K562 (cell line): ENCODE data around the gene HNRNPF. TPM values are rescaled to one million over a fixed set of nuclear protein-coding genes. Genes with fewer than 3 reads are reported as not detected.
A peak's percentile ranks its signal among the peaks of the same experiment; 100 is the strongest.

Source experiments
- HMG20A ChIP-seq: fragments of 450-650 bp; formaldehyde crosslinking; conservative IDR thresholded peaks from 2 replicates; pipeline ENCODE4 v1.4.0; 2020; ENCODE audit warnings: mild to moderate bottlenecking, mixed read lengths
- KDM2B ChIP-seq: fragments of 250-450 bp; sonication (Bioruptor Pico); IDR thresholded peaks from 2 replicates; pipeline ENCODE4 v1.8.0; 2021; ENCODE audit warnings: mild to moderate bottlenecking, moderate library complexity
- MEF2D ChIP-seq: conservative IDR thresholded peaks from 2 replicates; pipeline ENCODE4 v1.6.1; 2016; ENCODE audit warnings: low read depth, missing genetic modification characterization, missing compliant biosample characterization
- PHB2 ChIP-seq: fragments of 450-650 bp; IDR thresholded peaks from 2 replicates; pipeline ENCODE4 v1.6.1; 2017; ENCODE audit warnings: low read depth
- PHF21A ChIP-seq: fragments of 450-650 bp; IDR thresholded peaks from 2 replicates; pipeline ENCODE4 v1.6.1; 2017; ENCODE audit warnings: low read depth, borderline replicate concordance
- POLR3G ChIP-seq: IDR thresholded peaks from 2 replicates; pipeline ENCODE4 v1.6.1; 2011; ENCODE audit not compliant: insufficient read length, insufficient replicate concordance; ENCODE audit errors: extremely low read depth
- SIRT6 ChIP-seq: IDR thresholded peaks from one replicate; pipeline ENCODE4 v1.6.1; 2012; ENCODE audit warnings: low read depth, mild to moderate bottlenecking, control low read depth, inconsistent platforms, low read length, moderate library complexity
- SREBF2 ChIP-seq: sonication (generic); formaldehyde crosslinking; IDR thresholded peaks from 2 replicates; pipeline ENCODE4 v1.4.0; 2020; ENCODE audit warnings: mild to moderate bottlenecking, missing genetic modification reagents
- TCF7L2 ChIP-seq: fragments of 150-350 bp; IDR thresholded peaks from 2 replicates; pipeline ENCODE4 v1.6.1; 2016; ENCODE audit warnings: low read depth, mild to moderate bottlenecking, low read length, moderate library complexity
- WHSC1 ChIP-seq: IDR thresholded peaks from one replicate; pipeline ENCODE4 v1.6.1; 2012; ENCODE audit warnings: low read length, control low read depth, inconsistent platforms
- XRCC4 ChIP-seq: IDR thresholded peaks from one replicate; pipeline ENCODE4 v1.6.1; 2011; ENCODE audit not compliant: insufficient read depth, insufficient read length; ENCODE audit errors: extremely low read depth
- ZBTB1 ChIP-seq: sonication (generic); formaldehyde crosslinking; IDR thresholded peaks from 2 replicates; pipeline ENCODE4 v1.8.1; 2023; ENCODE audit warnings: missing genetic modification reagents, low read depth, mild to moderate bottlenecking, borderline replicate concordance
- ZBTB17 ChIP-seq: fragments of 450-650 bp; formaldehyde crosslinking; IDR thresholded peaks from 2 replicates; pipeline ENCODE4 v1.4.0; 2020; ENCODE audit warnings: mild to moderate bottlenecking
- ZC3H8 ChIP-seq: fragments of 450-650 bp; IDR thresholded peaks from 2 replicates; pipeline ENCODE4 v1.6.1; 2017
- ZFX ChIP-seq: sonication (generic); formaldehyde crosslinking; IDR thresholded peaks from 2 replicates; pipeline ENCODE4 v1.8.0; 2022; ENCODE audit warnings: mild to moderate bottlenecking, missing genetic modification reagents, moderate library complexity
- ZNF583 ChIP-seq: fragments of 250-450 bp; sonication (Bioruptor Pico); IDR thresholded peaks from 2 replicates; pipeline ENCODE4 v1.4.0; 2020
- ZNF766 ChIP-seq: fragments of 200-800 bp; sonication (Bioruptor generic); conservative IDR thresholded peaks from 2 replicates; pipeline ENCODE4 v1.6.1; 2016; ENCODE audit warnings: missing genetic modification characterization, missing compliant biosample characterization
- polyA plus RNA-seq, 8 experiments: library from polyadenylated mRNA; depleted of rRNA in 4 of 8; stranded (reverse) in 5 of 8; unstranded in 3 of 8; fragments of >200 nt; fragmentation: Nextera tagmentation in 2 of 8; fragmentation: Illumina TruSeq in 1 of 8; extraction: Ambion mirVana in 2 of 8; extraction: Trizol in 1 of 8; gene quantifications; 2 replicates each; pipeline versions ENCODE4 v1.2.1 to v1.2.3, GENCODE V29; 2011 to 2014; ENCODE audit warnings: inconsistent platforms in 1 of 8, missing spikeins in 1 of 8
- total RNA-seq, 7 experiments: library from RNA; depleted of rRNA in 6 of 7; stranded (reverse); fragments of >200 nt in 6 of 7; fragmentation: Illumina TruSeq in 2 of 7; extraction: Trizol in 2 of 7; gene quantifications; 2 replicates each; pipeline versions ENCODE4 v1.2.1 to v1.2.3, GENCODE V29; 2011 to 2021; ENCODE audit warnings: low replicate concordance in 1 of 7
- TF ChIP-seq, protein P1 (sequence below): fragments of 250-450 bp; sonication (Bioruptor Pico); IDR thresholded peaks from 2 replicates; pipeline ENCODE4 v1.5.1; 2021; ENCODE audit warnings: mild to moderate bottlenecking
- TF ChIP-seq, protein P2 (sequence below): sonication (generic); formaldehyde crosslinking; IDR thresholded peaks from 2 replicates; pipeline ENCODE4 v1.8.0; 2022; ENCODE audit warnings: mild to moderate bottlenecking, low read depth, missing genetic modification reagents
- TF ChIP-seq, protein P3 (sequence below), 2 experiments: fragments of 150-350 bp in 1 of 2; IDR thresholded peaks; 2 replicates each; pipeline ENCODE4 v1.6.1; 2012 to 2016; ENCODE audit warnings: low read depth in 2 of 2, low read length in 2 of 2, mild to moderate bottlenecking in 1 of 2, moderate library complexity in 1 of 2
- TF ChIP-seq, protein P4 (sequence below): fragments of 450-650 bp; formaldehyde crosslinking; IDR thresholded peaks from 2 replicates; pipeline ENCODE4 v1.4.0; 2020; ENCODE audit warnings: mild to moderate bottlenecking, moderate library complexity

HNRNPF gene
- total and polyA plus RNA-seq, 9 of the 15 experiments (the other 6 are each of a cell fraction or from before 2014, with no cell fraction given) = 192 to 489 (median 416) TPM

DNA sequence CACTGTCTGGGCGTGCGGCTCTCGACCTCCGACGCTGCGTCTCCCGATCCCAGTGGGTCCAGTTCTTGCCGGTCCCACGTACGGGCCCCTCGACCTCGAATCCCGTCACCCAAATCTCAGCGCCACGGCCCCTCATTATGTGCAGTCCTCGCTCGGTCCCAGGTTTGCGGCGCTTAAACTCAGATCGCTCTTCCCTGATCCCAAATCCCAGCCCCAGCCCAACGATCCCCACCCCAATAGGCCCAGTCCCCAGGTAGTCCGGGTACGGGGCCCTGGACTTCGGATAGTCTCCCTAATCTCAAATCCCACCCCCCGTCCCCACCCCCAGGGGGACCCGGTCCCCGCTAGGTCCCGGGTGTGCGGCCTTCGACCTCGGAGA lies 666 bp downstream of the HNRNPF start (continued):
- TF ChIP-seq WHSC1 (no peak), ZBTB1 (no peak), POLR3G (no peak), PHB2 (no peak), XRCC4 (no peak), SREBF2 (no peak), ZC3H8 (no peak), KDM2B (CRISPR knock-in tag) (peak; percentile 65; the same call in 1 of the 2 replicates), ZFX (CRISPR knock-in tag) (no peak), ZNF583 (CRISPR knock-in tag) (no peak), PHF21A (no peak; the same call in none of the 2 replicates), ZNF766 (no peak), SIRT6 (no peak), TCF7L2 (no peak), MEF2D (tag) (no peak), ZBTB17 (peak; percentile 11; the same call in 1 of the 2 replicates), HMG20A (CRISPR knock-in tag) (no peak)
- TF ChIP-seq, protein P1, sequence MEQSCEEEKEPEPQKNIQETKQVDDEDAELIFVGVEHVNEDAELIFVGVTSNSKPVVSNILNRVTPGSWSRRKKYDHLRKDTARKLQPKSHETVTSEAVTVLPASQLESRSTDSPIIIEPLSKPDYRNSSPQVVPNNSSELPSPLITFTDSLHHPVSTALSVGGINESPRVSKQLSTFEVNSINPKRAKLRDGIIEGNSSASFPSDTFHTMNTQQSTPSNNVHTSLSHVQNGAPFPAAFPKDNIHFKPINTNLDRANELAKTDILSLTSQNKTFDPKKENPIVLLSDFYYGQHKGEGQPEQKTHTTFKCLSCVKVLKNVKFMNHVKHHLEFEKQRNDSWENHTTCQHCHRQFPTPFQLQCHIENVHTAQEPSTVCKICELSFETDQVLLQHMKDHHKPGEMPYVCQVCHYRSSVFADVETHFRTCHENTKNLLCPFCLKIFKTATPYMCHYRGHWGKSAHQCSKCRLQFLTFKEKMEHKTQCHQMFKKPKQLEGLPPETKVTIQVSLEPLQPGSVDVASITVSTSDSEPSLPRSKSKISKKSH = no peak
- TF ChIP-seq, protein P2, sequence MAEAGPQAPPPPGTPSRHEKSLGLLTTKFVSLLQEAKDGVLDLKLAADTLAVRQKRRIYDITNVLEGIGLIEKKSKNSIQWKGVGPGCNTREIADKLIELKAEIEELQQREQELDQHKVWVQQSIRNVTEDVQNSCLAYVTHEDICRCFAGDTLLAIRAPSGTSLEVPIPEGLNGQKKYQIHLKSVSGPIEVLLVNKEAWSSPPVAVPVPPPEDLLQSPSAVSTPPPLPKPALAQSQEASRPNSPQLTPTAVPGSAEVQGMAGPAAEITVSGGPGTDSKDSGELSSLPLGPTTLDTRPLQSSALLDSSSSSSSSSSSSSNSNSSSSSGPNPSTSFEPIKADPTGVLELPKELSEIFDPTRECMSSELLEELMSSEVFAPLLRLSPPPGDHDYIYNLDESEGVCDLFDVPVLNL (CRISPR knock-in tag) = no peak
- TF ChIP-seq, protein P3, sequence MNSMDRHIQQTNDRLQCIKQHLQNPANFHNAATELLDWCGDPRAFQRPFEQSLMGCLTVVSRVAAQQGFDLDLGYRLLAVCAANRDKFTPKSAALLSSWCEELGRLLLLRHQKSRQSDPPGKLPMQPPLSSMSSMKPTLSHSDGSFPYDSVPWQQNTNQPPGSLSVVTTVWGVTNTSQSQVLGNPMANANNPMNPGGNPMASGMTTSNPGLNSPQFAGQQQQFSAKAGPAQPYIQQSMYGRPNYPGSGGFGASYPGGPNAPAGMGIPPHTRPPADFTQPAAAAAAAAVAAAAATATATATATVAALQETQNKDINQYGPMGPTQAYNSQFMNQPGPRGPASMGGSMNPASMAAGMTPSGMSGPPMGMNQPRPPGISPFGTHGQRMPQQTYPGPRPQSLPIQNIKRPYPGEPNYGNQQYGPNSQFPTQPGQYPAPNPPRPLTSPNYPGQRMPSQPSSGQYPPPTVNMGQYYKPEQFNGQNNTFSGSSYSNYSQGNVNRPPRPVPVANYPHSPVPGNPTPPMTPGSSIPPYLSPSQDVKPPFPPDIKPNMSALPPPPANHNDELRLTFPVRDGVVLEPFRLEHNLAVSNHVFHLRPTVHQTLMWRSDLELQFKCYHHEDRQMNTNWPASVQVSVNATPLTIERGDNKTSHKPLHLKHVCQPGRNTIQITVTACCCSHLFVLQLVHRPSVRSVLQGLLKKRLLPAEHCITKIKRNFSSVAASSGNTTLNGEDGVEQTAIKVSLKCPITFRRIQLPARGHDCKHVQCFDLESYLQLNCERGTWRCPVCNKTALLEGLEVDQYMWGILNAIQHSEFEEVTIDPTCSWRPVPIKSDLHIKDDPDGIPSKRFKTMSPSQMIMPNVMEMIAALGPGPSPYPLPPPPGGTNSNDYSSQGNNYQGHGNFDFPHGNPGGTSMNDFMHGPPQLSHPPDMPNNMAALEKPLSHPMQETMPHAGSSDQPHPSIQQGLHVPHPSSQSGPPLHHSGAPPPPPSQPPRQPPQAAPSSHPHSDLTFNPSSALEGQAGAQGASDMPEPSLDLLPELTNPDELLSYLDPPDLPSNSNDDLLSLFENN (IDR thresholded peaks at IDR 0.05; ENCODE audit: low read depth in 2 of 2, low read length in 2 of 2) = no peak
- TF ChIP-seq, protein P4, sequence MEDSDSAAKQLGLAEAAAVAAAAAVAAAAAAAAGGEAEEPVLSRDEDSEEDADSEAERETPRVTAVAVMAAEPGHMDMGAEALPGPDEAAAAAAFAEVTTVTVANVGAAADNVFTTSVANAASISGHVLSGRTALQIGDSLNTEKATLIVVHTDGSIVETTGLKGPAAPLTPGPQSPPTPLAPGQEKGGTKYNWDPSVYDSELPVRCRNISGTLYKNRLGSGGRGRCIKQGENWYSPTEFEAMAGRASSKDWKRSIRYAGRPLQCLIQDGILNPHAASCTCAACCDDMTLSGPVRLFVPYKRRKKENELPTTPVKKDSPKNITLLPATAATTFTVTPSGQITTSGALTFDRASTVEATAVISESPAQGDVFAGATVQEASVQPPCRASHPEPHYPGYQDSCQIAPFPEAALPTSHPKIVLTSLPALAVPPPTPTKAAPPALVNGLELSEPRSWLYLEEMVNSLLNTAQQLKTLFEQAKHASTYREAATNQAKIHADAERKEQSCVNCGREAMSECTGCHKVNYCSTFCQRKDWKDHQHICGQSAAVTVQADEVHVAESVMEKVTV (CRISPR knock-in tag) = no peak
